GM12878 (cell line): ENCODE data around the gene PSRC1. TPM values are rescaled to one million over a fixed set of nuclear protein-coding genes. Genes with fewer than 3 reads are reported as not detected.

Experiments
- GABPA ChIP-seq: IDR thresholded peaks from 2 replicates; pipeline ENCODE4 v1.6.1; 2014; ENCODE audit warnings: antibody characterized with exemption, low read depth, mild to moderate bottlenecking, inconsistent platforms
- NFYB ChIP-seq: IDR thresholded peaks from 2 replicates; pipeline ENCODE4 v1.6.1; 2011; ENCODE audit warnings: low read depth, mild to moderate bottlenecking, low read length, improper control_type of control experiment, moderate library complexity; ENCODE audit not compliant: insufficient read depth
- NKRF ChIP-seq: fragments of 450-650 bp; conservative IDR thresholded peaks from 2 replicates; pipeline ENCODE4 v1.6.1; 2017; ENCODE audit warnings: mild to moderate bottlenecking, moderate library complexity
- ZBTB11 ChIP-seq: fragments of 450-650 bp; formaldehyde crosslinking; IDR thresholded peaks from 2 replicates; pipeline ENCODE4 v1.5.0; 2022; ENCODE audit warnings: mild to moderate bottlenecking, missing genetic modification characterization
- ZNF217 ChIP-seq: fragments of 450-650 bp; IDR thresholded peaks from 2 replicates; pipeline ENCODE4 v1.6.1; 2017; ENCODE audit warnings: antibody characterized with exemption, mild to moderate bottlenecking
- polyA plus RNA-seq, 11 experiments: library from polyadenylated mRNA; depleted of rRNA in 4 of 11; unstranded in 6 of 11; stranded (reverse) in 5 of 11; fragments of >200 nt; fragmentation: Nextera tagmentation in 4 of 11; fragmentation: Illumina TruSeq in 1 of 11; extraction: Ambion mirVana in 4 of 11; extraction: Trizol in 1 of 11; gene quantifications; 1 replicate in 1 of 11; 2 replicates in 10 of 11; pipeline versions ENCODE4 v1.2.1 to v1.2.3, GENCODE V29; 2011 to 2016; ENCODE audit warnings: inconsistent platforms in 2 of 11, missing spikeins in 2 of 11, low read depth in 1 of 11
- total RNA-seq, 4 experiments: library from RNA; depleted of rRNA in 3 of 4; stranded (reverse); fragments of >200 nt in 3 of 4; fragmentation: Illumina TruSeq in 1 of 4; extraction: Trizol in 1 of 4; gene quantifications; 2 replicates each; pipeline versions ENCODE4 v1.2.1 to v1.2.3, GENCODE V29; 2013 to 2021
- TF ChIP-seq, protein P1 (sequence below): IDR thresholded peaks from 2 replicates; pipeline ENCODE4 v1.6.1; 2012; ENCODE audit warnings: low read length, inconsistent platforms
- TF ChIP-seq, protein P2 (sequence below): fragments of 450-650 bp; formaldehyde crosslinking; IDR thresholded peaks from 2 replicates; pipeline ENCODE4 v1.4.0; 2020; ENCODE audit warnings: mild to moderate bottlenecking, moderate library complexity

The PSRC1 gene
- total and polyA plus RNA-seq, 10 of the 15 experiments (the other 5 are each of a cell fraction or from before 2014, with no cell fraction given): 1.2 to 11.8 (median 4.9) TPM

- TF ChIP-seq NKRF (no peak), NFYB (no peak), ZBTB11 (CRISPR knock-in tag) (no peak), ZNF217 (no peak), GABPA (no peak)
- TF ChIP-seq, protein P1, sequence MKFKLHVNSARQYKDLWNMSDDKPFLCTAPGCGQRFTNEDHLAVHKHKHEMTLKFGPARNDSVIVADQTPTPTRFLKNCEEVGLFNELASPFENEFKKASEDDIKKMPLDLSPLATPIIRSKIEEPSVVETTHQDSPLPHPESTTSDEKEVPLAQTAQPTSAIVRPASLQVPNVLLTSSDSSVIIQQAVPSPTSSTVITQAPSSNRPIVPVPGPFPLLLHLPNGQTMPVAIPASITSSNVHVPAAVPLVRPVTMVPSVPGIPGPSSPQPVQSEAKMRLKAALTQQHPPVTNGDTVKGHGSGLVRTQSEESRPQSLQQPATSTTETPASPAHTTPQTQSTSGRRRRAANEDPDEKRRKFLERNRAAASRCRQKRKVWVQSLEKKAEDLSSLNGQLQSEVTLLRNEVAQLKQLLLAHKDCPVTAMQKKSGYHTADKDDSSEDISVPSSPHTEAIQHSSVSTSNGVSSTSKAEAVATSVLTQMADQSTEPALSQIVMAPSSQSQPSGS: no peak
- TF ChIP-seq, protein P2, sequence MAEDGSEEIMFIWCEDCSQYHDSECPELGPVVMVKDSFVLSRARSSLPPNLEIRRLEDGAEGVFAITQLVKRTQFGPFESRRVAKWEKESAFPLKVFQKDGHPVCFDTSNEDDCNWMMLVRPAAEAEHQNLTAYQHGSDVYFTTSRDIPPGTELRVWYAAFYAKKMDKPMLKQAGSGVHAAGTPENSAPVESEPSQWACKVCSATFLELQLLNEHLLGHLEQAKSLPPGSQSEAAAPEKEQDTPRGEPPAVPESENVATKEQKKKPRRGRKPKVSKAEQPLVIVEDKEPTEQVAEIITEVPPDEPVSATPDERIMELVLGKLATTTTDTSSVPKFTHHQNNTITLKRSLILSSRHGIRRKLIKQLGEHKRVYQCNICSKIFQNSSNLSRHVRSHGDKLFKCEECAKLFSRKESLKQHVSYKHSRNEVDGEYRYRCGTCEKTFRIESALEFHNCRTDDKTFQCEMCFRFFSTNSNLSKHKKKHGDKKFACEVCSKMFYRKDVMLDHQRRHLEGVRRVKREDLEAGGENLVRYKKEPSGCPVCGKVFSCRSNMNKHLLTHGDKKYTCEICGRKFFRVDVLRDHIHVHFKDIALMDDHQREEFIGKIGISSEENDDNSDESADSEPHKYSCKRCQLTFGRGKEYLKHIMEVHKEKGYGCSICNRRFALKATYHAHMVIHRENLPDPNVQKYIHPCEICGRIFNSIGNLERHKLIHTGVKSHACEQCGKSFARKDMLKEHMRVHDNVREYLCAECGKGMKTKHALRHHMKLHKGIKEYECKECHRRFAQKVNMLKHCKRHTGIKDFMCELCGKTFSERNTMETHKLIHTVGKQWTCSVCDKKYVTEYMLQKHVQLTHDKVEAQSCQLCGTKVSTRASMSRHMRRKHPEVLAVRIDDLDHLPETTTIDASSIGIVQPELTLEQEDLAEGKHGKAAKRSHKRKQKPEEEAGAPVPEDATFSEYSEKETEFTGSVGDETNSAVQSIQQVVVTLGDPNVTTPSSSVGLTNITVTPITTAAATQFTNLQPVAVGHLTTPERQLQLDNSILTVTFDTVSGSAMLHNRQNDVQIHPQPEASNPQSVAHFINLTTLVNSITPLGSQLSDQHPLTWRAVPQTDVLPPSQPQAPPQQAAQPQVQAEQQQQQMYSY: no peak
- TF ChIP-seq, all 136 proteins: peak for 0
Observed at GRCh38 chr1:109251277-109252166, 31.4 kb downstream of the PSRC1 start (continued).
